Activated CD4-positive, alpha-beta T cell treated with anti-CD3 and anti-CD28 coated beads for 24 hours (primary cell): ENCODE data around the gene FSIP1.

Source experiments
- DNase-seq, 2 donors: peaks; one replicate each; pipeline ENCODE4 v3.0.0-alpha.2; 2020; ENCODE audit warnings: low read depth in 2 of 2

FSIP1 gene

DNA sequence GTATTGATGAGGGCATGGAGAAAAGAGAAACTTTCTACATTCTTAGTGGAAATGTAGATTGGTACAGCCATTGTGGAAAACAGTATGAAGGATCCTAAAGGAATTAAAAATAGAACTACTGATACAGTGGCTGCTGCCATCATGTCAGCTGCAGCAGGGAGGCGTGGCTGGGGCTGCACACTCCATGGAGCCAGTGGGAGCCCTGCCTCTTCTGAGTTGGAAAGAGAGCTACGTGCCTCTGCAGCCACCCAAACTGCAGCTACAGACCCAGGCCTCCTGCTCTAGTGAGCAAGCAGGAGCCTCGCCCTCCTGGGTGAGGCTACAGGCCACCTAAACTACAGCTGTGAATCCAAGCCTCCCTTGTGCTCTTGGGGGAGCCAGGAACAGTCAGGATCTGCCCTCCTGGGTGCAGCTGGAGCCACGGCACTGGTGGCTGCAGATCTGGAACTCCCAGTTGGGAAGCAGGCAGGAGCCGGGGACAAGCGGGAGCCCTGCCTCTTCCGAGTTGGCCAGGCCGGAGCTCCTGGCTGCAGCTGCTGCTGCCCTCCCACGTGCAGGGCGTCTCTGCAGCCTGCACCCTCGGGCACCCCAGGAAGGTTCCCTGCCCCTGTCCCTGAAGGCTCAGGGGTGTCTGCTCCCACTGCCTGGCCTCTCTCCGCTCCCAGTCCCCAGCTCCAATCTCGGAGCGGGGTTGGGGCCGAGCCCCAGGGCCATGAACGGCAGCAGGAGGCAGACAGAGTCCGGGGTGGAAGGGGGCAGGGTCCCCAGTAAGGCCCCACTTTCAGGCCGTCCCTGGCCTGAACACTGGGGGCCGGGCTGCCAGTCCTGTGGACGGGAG is 137.3 kb downstream of the FSIP1 start:
- no peak for DNase-seq

GRCh38 chr15:39644136-39644535 is 138.5 kb downstream of the FSIP1 start:
- DNase-seq: no peak

DNA sequence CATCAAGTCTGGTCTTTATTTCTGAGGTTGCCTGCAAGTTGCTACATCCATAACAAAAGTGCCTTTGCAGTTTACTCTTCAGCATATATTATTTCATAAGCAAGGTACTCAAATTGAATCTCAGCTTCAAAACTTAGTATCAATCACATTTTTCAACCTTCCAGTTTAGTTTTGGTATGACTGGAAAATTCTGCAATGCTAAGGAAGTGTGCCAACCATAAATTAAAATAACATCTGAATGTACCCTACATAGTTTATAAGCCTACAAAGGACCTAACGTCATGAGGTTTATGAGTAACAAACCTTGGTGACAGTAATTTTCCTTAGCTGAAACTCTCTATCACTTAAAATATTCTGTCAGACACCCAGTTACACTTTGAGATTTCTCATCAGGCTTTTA is 138.9 kb downstream of the FSIP1 start:
- DNase-seq: no peak

GRCh38 chr15:39642011-39642640 is 140.5 kb downstream of the FSIP1 start:
- DNase-seq: no peak

GRCh38 chr15:39641191-39641889 is 141.3 kb downstream of the FSIP1 start:
- DNase-seq: no peak

- DNase-seq: no peak
Observed at GRCh38 chr15:39640665-39641064, 142.0 kb downstream of the FSIP1 start.

DNA sequence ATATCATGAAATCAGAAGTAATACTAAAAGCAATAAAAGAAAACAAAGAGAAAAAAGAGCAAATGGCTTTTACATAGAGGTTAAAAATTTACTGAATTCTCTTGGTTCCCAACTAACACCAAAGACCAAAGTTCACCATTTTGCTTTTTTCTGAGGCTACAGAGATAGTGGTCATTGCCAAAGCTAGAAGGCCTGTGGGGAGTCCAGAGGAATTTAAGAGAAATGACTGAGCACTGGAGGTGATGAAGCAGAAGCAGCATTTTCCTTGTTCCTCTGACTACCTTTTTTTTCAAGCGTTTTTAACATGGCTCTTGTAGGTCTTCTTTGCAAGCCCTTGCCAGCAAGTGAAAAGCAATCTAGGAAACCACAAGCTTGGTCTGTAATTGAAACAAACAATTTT is 143.6 kb downstream of the FSIP1 start:
- DNase-seq: no peak

DNA sequence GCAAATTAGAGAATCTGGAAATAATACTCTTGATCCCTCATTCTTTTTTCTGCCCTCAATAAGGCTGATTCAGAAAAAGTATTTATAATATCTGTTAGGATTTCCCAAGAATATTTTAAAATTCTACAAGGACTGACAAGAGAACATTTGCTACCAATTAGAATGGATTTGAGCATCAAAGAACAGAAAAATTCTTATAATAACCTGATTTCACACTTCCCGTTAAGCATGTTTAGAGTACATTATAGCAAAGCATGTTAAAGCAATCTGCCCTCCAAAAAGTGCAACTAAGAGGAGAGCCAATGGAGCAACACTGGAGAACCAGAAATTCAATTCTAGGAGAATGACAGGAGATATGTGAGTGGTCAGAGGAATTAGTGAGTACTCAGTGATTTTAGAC is 144.6 kb downstream of the FSIP1 start:
- DNase-seq: no peak

- no peak for DNase-seq
Observed at GRCh38 chr15:39631357-39631756, 151.3 kb downstream of the FSIP1 start.

GRCh38 chr15:39629906-39630305 is 152.7 kb downstream of the FSIP1 start:
- DNase-seq: no peak

DNA sequence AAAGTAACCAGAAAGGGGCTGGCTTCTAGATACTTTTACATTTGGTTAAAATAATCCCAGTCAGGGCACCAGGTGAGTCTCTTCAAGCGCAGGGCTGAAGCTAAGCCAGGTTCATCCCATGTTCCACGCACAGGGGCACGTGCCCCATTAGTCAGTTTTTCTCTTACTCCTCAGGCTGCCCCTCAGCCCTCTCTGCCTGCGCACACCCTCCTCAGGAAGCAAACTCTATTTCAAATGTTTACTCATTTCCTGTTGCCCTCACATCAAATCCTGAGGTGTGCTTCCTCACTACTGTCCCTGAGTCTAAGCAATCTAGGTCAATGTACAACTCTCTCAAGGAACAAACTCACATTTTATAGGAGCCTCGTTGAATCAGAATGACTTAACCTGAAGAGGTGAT is 153.3 kb downstream of the FSIP1 start:
- DNase-seq: peak; percentile 21 to 27

DNA sequence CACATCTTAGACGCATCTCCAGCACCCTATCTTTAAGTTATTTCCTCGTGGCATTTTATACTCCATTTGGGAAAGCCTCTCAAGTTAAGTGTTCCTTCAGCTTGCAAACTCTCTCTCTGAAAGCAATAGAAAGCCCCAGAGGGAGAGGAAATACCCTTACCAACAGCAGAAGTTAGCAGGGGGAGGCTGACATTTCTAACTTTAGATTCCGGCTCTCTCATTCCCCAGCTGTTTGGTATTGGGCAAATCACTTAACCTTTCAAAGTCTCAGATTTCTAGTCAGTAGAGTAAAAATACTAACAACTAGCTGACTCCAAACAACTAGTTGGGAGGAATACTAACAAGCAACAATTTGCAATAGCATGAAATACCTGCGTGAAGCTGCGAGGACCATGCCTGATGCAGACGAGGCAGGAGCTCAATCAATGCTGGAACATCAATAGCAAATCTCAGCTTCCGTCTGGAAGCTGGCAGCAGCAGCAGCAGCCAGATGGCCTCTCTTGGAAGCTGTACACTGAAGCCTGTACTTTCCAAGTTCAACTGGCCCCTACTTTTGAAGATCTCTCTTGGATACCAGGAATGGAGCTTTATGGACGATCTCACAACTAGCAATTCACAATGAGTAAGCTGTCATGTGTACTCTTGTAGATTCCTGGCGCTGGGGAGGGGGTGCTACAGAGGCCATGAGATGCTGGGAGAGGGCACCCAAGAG is 153.9 kb downstream of the FSIP1 start:
- DNase-seq: no peak

DNA sequence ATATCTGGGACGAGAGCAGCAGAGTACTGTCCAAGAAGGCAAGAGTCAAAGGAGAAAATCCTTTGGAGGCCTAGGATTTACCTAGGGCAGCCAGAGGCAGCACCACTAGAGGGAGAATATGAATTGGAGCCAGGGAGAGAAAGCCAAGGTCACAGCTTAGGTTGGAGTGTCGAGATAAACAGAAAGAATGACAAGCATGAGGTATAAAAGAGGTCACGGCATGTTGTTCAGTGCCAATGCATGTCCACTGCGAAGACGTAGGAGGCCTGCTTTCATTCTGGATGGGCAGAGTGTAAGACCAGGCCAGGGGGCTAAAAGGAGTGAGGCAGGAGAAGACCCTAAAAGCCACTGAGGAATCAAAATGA is 154.5 kb downstream of the FSIP1 start:
- no peak for DNase-seq

DNA sequence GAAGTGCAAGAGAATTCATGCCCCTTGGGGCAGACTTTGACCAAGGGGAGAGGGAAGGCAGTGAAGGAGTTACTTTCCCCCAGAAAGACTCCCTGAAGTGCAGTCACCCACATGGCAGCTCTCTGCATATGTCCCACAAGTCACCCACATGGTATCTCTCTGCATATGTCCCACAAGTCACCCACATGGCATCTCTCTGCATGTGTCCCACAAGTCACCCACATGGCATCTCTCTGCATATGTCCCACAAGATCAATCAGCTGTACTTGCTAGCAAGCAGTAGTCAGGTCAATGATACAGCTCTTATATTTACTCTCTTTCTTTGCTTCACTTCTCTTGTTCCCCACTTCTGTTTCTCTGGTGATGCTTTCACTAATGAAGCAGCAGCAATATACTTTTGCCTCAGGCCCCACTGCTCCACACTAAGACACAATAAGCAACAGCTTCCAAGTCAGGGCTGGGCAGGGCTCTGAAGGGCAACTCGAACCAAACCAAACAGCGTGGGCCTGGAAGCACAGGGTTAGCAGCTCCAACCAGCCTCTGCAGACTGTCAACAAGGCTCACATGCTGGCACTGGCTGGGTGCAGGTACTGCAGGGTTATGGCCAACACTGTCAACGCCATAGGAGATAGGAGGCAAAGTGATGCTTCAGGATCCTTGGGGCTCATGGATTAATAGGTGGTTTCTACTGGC is 155.0 kb downstream of the FSIP1 start:
- DNase-seq: no peak

- DNase-seq: no peak
Observed at GRCh38 chr15:39625856-39626255, 156.8 kb downstream of the FSIP1 start.

DNA sequence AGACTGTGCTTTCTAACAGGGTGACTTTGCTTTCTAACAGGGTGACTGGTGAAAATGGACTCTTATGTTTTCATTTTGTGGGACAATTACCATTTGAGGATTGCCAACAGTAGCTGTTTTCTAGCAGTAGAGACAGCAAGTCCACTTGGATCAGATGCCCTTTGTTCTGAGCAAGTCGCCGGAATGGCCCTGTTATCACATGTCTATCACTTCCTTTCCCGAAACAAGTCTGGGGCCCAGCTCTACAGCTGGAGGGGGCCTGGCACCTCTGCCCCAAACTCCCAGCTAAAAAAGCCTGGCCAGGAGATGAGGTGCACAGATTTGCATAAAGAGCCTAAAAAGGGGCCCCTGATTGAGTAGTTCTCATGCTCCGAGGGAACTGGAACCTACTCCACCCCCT is 157.2 kb downstream of the FSIP1 start:
- DNase-seq: no peak

GRCh38 chr15:39624806-39625205 is 157.8 kb downstream of the FSIP1 start:
- DNase-seq: no peak

DNA sequence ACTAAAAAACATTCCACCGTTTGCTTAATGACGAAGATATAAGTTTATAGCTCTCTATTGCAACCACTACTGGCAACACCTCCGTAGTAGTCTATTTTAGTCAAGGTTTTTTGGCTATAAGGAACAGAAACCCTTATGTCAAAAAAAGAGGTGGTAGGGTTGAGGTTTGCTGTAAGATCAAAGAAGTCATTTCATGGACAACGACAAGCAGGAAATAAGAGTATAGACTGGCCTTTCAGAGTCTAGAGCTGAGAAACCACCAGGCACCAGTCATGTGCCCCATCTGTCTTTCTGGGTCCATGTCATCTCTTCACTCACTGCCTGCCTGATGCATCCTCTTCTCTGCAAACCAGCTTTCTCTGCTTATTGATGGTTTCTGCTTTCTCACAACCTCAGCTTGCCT is 159.1 kb downstream of the FSIP1 start:
- DNase-seq: no peak

DNA sequence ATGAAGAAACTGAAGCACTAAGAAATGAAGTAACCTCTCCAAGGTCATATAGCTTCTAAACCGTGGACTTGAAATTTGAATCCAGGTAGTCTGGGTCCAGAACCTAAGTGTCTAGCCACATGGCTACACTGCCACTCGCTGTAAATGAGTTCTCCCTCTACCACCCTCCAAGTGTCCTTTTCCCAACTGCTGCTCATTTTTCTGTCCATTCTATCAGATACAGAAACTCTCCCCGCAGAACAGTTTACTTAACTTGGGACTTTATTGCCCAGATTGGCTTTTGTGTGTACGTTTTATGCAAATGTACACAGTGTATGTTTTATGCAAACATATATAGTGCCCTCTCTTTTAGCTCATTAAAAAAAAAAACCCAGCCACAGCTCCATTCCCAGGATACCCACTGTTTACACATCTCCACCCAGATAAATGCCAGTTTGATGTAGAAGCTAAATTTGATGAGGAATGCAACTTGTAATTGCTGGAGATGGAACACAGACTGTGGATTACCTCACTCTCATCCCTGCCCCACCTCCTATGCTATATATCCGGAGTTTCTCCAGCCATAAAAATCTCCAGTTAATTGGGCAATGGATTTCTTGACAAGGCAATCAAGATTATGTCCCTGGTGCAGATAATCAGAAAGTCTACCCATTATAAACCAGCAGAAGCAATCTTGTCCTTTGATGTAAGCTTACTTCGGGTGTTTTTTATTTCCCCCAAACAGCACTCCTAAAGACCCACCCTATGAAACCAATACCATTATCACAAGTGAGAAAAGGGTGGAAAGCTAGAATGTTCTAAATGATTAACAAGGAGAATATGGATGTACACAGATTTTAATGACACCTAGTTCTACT is 159.8 kb downstream of the FSIP1 start:
- no peak for DNase-seq

GRCh38 chr15:39621976-39622375 is 160.7 kb downstream of the FSIP1 start:
- DNase-seq: no peak

GRCh38 chr15:39621210-39621609 is 161.4 kb downstream of the FSIP1 start:
- DNase-seq: no peak
